Esophagus squamous epithelium (tissue), 4 donors: Measurements from ENCODE around the gene TCEA2.
"Not testable (repeated sequence)": the region's sequence is repeated elsewhere in the genome, so short reads cannot be mapped to it uniquely, and the experiment has no call there.

ENCODE experiments used
- POLR2A ChIP-seq, 4 donors: fragments of 450-650 bp; IDR thresholded peaks; one replicate each; pipeline ENCODE4 v1.6.1; 2017; ENCODE audit warnings: antibody characterized with exemption in 4 of 4, mild to moderate bottlenecking in 4 of 4, moderate library complexity in 3 of 4
- TF ChIP-seq, protein P1 (sequence below), 6 experiments: fragments of 450-650 bp in 4 of 6; fragments of 200-600 bp in 2 of 6; sonication (generic) in 2 of 6; IDR thresholded peaks; one replicate each; pipeline ENCODE4 v1.5.1; 2016 to 2019; ENCODE audit warnings: antibody characterized with exemption in 6 of 6, mild to moderate bottlenecking in 4 of 6, moderate library complexity in 4 of 6

DNA sequence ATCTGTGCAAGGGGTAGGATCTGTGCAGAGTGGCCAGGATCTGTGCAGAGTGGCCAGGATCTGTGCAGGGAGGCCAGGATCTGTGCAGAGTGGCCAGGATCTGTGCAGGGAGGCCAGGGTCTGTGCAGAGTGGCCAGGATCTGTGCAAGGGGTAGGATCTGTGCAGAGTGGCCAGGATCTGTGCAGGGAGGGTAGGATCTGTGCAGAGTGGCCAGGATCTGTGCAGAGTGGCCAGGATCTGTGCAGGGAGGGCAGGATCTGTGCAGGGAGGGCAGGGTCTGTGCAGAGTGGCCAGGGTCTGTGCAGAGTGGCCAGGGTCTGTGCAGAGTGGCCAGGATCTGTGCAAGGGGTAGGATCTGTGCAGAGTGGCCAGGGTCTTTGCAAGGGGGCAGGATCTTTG lies 25.6 kb downstream of the TCEA2 start:
- TF ChIP-seq, protein P1, sequence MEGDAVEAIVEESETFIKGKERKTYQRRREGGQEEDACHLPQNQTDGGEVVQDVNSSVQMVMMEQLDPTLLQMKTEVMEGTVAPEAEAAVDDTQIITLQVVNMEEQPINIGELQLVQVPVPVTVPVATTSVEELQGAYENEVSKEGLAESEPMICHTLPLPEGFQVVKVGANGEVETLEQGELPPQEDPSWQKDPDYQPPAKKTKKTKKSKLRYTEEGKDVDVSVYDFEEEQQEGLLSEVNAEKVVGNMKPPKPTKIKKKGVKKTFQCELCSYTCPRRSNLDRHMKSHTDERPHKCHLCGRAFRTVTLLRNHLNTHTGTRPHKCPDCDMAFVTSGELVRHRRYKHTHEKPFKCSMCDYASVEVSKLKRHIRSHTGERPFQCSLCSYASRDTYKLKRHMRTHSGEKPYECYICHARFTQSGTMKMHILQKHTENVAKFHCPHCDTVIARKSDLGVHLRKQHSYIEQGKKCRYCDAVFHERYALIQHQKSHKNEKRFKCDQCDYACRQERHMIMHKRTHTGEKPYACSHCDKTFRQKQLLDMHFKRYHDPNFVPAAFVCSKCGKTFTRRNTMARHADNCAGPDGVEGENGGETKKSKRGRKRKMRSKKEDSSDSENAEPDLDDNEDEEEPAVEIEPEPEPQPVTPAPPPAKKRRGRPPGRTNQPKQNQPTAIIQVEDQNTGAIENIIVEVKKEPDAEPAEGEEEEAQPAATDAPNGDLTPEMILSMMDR (IDR thresholded peaks at IDR 0.05) = not testable (repeated sequence)
- not testable (repeated sequence) for TF ChIP-seq POLR2A (IDR thresholded peaks at IDR 0.05)
